Measurements from ENCODE around the gene CLIP1. TPM values are rescaled to one million over a fixed set of nuclear protein-coding genes. Genes with fewer than 3 reads are reported as not detected.
"Not testable (repeated sequence)": the region's sequence is repeated elsewhere in the genome, so short reads cannot be mapped to it uniquely, and the experiment has no call there.

The CLIP1 gene
- 88.1 TPM for total RNA-seq (ENCODE audit: insufficient read depth, low replicate concordance)

- peak; percentile 71 for DNase-seq (ENCODE audit: low spot score)
These were observed at the start of gene CLIP1 for GRCh38 chr12:122421821-122422729. Gene CLIP1 (minus strand): TSS chr12:122422669. CDS start chr12:122380452, 42,217 bp downstream.

GRCh38 chr12:122471324-122472226 lies 49.1 kb upstream of the CLIP1 start:
- peak; percentile 88 for DNase-seq (ENCODE audit: low spot score)

DNA sequence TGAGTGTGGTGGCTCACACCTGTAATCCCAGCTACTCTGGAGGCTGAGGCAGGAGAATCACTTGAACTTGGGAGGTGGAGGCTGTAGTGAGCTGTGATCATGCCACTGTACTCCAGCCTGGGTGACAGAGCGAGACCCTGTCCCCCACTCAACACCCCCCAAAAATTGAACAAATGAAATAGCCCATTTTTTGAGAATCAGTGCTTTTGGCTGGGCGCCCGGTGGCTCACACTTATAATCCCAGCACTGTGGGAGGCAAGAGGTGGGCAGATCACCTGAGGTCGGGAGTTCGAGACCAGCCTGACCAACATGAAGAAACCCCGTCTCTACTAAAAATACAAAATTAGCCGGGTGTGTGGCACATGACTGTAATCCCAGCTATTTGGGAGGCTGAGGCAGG lies 48.1 kb upstream of the CLIP1 start:
- DNase-seq (ENCODE audit: low spot score), result not testable (repeated sequence)

GRCh38 chr12:122469856-122470255 lies 47.4 kb upstream of the CLIP1 start:
- DNase-seq (ENCODE audit: low spot score), result not testable (repeated sequence)

DNA sequence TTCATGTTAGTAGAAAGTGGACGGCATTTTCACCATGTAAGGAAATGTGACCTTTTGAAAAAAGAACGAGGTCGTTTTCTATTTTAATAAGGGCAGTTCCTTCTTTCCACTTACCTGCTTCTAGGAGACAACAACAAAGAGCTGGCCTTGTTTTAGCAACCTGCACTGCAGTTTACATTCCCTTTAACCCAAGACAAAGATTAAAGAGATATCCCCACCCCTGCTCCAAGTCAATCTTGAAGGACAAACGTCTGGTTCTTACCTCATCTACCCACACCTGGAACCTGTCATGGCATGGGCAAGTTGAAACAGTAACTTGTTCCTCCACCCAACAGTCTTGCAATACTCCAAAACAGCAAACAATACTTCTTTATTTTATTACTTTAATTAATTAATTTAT lies 45.5 kb upstream of the CLIP1 start:
- DNase-seq (ENCODE audit: low spot score), result peak; percentile 44

- DNase-seq (ENCODE audit: low spot score), result peak; percentile 66
These were observed 42.0 kb upstream of the CLIP1 start for GRCh38 chr12:122464317-122465042.

DNA sequence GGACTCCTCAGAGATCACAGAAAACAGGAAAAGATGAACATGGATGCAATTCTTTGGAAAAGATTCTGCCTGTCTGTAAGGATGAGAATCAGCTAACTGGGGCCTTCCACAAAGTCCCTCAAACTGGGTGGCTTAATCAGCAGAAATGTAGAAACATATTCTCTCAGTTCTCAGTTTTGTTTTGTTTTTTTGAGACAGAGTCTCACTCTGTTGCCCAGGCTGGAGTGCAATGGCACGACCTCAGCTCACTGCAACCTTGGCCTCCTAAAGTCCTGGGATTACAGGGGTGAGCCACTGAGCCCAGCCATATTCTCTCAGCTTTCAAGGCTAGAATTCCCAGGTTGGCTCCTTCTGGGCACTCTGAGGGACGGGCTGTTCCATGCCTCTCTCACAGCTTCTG lies 38.2 kb upstream of the CLIP1 start:
- no peak for DNase-seq (ENCODE audit: low spot score)

DNA sequence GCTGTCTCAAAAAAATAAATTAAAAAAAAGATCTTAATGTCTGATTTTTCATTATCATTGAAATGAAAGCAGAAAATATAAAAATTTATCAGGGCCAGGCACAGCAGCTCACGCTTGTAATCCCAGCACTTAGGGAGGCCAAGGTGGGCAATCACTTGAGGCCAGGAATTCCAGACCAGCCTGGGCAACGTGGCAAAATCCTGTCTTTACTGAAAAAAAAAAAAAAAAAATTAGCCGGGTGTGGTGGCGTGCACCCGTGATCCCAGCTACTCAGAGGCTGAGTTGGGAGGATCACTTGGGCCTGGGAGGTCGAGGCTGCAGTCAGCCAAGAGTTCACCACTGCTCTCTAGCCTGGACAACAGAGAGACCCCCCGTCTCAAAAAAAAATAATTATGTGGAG lies 37.6 kb upstream of the CLIP1 start:
- no peak for DNase-seq (ENCODE audit: low spot score)

DNA sequence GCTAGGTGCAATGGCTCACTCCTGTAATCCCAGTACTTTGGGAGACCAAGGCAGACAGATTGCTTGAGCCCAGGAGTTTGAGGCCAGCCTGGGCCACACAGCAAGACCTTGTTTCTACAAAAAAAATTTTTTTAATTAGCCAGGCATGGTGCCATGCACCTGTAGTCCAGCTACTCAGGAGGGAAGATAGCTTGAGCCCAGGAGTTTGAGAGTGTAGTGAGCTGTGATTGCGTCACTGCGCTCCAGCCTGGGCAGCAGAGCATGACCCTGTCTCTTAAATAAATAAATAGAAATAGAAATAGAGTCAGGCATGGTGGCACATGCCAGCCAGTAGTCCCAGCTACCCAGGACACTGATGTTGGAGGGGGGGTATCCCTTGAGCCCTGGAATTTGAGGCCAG lies 36.7 kb upstream of the CLIP1 start:
- no peak for DNase-seq (ENCODE audit: low spot score)

DNA sequence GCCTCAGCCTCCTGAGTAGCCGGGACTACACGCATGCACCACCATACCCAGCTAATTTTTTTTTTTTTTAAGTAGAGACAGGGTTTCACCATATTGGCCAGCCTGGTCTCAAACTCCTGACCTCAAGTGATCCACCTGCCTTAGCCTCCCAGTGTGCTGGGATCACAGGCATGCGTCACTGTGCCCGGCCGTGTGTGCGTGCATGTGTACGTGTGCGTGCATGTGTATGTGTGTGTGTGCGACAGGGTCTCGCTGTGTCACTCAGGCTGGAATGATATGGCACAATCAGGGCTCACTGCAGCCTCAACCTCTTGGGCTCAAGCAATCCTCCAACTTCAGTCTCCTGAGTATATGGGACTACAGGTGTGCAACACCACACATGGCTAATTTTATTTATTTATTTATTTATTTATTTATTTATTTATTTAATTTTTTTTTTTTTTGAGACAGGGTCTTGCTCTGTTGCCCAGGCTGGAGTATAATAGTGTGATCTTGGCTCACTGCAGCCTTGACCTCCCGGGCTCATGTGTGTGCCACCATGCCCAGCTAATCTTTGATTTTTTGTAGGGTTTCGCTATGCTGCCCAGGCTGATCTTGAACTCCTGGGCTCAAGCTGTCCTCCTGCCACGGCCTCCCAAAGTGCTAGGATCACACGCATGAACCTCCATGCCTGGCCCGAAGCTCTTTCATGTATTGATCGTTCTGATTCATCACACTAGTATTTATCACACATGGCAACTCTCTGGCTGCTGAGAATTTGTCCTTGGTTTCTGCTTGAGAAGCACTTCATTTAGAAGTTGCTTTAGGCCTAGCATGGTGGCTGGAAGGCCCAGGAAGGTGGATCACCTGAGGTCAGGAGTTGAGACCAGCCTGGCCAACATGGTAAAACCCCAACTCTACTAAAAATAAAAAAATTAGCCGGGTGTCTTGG lies 35.9 kb upstream of the CLIP1 start:
- no peak for DNase-seq (ENCODE audit: low spot score)

DNA sequence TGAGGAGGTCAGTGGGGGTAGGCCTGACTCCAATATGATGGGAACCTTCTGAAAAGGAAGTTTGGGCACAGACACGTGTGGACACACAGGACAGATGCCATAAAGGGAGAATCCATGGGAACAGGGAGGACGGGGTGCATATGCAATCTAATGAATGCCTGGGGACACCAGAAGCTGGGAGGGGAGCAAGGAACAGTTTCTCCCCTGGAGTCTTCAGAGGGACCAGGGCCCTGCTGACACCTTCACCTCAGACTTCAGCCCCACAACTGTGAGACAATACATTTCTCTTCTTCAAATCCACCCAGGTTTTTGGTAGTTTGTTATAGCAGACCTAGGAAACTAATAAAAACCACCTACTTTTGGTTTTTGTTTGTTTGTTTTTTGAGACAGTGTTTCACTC lies 35.2 kb upstream of the CLIP1 start:
- DNase-seq (ENCODE audit: low spot score), result no peak

- DNase-seq (ENCODE audit: low spot score), result no peak
These were observed 32.3 kb upstream of the CLIP1 start for GRCh38 chr12:122454739-122455138.

- DNase-seq (ENCODE audit: low spot score), result no peak
These were observed 31.8 kb upstream of the CLIP1 start for GRCh38 chr12:122454250-122454721.

DNA sequence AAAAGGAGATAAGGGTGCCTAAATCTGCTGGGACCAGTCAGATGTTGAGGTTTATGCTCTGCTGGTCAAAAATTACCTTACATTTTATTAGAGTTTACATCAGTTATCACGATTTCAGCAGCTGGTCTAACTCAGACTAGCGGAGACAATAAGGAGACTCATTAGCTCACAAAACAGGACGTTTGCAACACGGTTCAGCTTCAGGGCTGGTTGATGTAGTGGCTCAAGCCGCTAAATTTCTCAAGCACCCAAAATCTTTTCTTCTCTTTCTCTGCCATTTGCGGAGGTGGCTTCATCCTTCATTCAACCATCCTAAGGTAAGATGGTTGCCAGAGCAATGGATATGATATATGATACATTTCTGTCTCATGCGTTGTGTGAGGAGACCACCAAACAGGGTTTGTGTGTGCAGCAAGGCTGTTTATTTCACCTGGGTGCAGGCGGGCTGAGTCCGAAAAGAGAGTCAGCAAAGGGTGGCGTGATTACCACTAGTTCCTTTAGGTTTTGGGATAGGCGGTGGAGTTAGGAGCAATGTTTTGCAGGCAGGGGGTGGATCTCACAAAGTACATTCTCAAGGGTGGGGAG lies 30.3 kb upstream of the CLIP1 start:
- no peak for DNase-seq (ENCODE audit: low spot score)

DNA sequence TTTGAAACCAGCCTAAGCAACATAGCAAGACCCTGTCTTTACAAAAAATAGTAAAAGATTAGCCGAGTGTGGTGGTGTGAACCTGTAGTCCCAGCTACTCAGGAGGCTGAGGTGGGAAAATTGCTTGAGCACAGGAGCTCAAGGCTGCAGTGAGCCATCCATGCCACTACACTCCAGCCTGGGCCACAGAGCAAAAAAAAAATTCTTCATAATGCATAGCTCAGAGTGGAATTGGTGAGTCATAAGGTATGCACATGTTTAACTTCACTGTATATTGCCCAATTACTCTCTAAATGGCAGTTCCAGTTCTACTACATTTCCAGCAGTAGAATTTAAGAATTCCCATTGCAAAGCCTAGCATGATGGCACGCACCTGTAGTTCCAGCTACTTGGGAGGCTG lies 26.8 kb upstream of the CLIP1 start:
- DNase-seq (ENCODE audit: low spot score), result peak; percentile 76

DNA sequence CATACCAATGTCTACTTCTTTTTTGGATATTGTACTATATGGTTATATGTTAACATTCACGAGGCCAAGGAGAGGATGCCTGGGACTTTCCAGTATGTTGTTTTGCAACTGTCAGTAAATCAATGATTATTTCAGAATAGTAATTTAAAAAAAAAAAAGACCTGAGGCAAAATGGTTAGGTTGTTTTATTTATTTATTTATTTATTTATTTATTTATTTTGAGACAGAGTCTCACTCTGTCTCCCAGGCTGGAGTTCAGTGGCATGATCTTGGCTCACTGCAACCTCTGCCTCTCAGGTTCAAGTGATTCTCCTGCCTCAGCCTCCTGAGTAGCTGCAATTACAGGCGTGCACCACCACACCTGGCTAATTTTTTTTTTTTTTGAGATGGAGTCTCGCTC lies 25.4 kb upstream of the CLIP1 start:
- DNase-seq (ENCODE audit: low spot score), result not testable (repeated sequence)

GRCh38 chr12:122446390-122446789 lies 23.9 kb upstream of the CLIP1 start:
- not testable (repeated sequence) for DNase-seq (ENCODE audit: low spot score)

DNA sequence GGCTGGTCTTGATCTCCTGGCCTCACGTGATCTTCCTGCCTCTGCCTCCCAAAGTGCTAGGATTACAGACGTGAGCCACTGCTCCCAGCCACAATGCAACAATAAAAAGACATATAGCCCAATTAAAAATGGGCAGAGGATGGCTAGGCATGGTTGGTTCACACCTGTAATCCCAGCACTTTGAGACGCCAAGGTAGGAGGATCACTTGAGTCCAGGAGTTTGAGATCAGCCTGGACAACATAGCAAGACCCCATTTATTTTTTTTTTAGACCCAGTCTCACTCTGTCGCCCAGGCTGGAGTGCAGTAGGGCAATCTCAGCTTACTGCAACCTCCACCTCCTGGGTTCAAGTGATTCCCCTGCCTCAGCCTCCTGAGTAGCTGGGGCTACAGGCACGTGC lies 21.6 kb upstream of the CLIP1 start:
- DNase-seq (ENCODE audit: low spot score), result not testable (repeated sequence)

- DNase-seq (ENCODE audit: low spot score), result not testable (repeated sequence)
These were observed 16.4 kb upstream of the CLIP1 start for GRCh38 chr12:122438822-122439221.

DNA sequence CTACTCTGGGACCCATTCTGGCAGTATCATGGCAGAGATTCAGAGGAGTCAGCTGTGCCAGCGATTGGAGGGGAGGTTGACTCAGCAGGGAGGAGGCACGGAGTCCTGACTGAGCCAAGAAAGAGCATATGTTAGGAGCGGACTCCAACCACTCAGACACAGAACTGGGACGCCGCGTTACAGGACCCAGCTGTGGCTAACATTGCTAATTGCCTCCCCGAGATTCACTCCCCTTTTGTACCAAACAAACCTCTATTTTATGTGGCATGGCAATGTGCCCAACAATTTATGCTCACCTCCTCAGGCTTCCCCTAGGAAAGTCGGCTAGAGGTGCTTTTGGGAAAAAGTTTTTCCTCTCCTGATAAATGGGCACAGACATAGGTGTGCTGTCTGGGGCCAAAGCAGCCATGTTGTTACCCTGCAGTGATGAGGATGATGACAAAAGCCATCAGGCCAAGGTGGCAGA lies 15.2 kb upstream of the CLIP1 start:
- DNase-seq (ENCODE audit: low spot score), result peak; percentile 58
